DND-41 (cell line): ENCODE data around the gene ZFP62.

Source experiments
- EZH2 ChIP-seq: IDR thresholded peaks from 3 replicates; pipeline ENCODE4 v1.6.1; 2012; ENCODE audit warnings: borderline replicate concordance, low read depth, mild to moderate bottlenecking, moderate library complexity, low read length, inconsistent platforms; ENCODE audit not compliant: severe bottlenecking
- TF ChIP-seq, protein P1 (sequence below): IDR thresholded peaks from 2 replicates; pipeline ENCODE4 v1.5.1; 2012; ENCODE audit warnings: borderline replicate concordance, low read length, moderate library complexity, mild to moderate bottlenecking; ENCODE audit not compliant: poor library complexity, severe bottlenecking; ENCODE audit errors: extremely low read depth

DNA sequence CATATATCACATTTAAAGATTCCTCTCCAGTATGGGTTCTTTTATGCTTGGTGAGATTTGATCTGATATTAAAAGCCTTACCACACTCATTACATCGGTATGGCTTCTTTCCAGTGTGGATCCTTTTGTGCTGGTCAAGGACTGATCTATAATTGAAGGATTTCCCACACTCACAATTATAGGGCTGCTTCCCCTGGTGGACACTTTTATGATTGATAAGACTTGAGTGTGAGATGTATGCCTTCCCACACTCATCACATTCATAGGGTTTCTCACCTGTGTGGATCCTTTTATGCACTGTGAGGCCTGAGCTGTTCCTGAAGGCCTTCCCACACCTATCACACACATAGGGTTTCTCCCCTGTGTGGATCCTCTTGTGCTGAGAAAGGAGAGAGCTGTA lies 12.2 kb downstream of the ZFP62 start:
- TF ChIP-seq, protein P1, sequence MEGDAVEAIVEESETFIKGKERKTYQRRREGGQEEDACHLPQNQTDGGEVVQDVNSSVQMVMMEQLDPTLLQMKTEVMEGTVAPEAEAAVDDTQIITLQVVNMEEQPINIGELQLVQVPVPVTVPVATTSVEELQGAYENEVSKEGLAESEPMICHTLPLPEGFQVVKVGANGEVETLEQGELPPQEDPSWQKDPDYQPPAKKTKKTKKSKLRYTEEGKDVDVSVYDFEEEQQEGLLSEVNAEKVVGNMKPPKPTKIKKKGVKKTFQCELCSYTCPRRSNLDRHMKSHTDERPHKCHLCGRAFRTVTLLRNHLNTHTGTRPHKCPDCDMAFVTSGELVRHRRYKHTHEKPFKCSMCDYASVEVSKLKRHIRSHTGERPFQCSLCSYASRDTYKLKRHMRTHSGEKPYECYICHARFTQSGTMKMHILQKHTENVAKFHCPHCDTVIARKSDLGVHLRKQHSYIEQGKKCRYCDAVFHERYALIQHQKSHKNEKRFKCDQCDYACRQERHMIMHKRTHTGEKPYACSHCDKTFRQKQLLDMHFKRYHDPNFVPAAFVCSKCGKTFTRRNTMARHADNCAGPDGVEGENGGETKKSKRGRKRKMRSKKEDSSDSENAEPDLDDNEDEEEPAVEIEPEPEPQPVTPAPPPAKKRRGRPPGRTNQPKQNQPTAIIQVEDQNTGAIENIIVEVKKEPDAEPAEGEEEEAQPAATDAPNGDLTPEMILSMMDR: no peak
- TF ChIP-seq EZH2: no peak
